Bone marrow (tissue), 2 donors: ENCODE data around the gene MAGI3.
"Not testable (repeated sequence)": the region's sequence is repeated elsewhere in the genome, so short reads cannot be mapped to it uniquely, and the experiment has no call there.

Experiments used
- DNase-seq, 2 donors: peaks; one replicate each; lab custom pipeline; 2025; lab: John Stamatoyannopoulos, UW

Gene MAGI3

DNA sequence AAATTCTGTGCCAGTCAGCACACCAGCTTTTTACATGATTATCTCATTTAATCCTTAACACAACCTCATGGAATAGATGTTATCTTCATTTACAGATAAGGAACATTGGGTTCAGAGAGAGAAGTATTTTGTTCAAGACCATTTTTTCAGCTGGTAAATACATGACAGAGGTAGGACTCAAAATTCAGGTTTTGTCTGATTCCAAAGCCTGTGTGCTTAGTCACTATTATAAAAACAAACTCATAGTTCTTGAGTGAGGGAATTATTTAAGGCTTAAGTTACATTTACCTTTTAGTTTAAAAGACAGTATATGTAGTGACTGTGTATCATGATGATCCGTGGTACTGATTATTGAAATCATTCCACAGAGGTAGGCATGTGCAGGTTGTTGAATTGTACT, 125.2 kb downstream of the MAGI3 start:
- no peak for DNase-seq

DNA sequence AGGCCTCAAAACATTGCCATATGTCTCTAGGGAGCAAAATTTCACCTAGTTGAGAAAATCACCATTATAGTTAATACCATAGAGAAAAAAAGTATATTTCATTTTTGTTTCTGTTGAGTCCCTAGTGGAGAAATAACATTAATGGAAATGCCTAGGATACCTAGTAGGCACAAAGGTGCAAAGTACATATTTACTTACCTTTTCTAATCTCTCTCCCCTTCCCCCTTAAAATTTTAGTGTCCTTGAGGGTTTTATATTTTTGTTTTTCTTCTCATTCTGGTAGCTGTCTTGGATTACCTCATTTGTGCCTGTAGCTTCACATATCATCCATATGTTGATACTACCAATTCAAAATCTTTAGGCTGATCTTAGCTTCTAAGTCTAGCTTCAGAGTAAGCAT, 127.0 kb downstream of the MAGI3 start:
- DNase-seq, result no peak

DNA sequence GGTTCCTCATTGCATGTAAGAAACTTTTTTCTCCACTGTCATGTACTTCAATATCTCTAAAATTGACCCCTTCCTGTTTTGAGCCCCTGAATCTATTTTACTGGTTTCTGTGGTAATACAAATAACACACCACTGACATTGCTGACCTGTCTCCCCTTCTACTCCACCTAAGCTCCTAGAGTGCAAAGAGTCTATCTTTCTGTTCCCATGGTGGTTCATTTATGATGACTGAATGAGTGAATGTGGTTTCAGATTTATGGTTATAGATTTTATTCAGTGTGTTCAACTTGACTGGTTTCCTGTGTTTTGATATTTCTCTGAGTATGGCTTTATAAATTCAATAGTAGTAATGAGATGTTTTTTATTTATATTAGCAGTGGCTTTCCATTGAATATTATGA, 127.7 kb downstream of the MAGI3 start:
- no peak for DNase-seq

DNA sequence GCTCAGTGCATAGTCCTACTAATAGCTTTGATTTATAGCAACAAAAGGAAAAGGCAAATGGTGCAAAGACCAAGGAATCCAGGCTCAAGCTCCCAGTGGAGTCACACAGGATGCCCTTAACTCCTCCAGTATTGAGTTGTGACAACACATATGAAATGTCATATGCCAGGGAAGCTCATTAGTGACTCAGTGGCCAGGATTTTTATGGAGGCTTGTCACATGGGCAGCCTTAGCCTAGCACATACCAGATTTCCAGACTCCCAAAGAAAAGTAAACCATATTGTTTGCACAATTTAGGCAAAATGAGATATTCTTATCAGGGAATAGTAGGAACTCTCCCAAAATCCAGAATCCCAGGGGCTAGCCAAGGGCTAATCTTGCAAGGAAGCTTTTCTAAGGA, 129.2 kb downstream of the MAGI3 start:
- no peak for DNase-seq

DNA sequence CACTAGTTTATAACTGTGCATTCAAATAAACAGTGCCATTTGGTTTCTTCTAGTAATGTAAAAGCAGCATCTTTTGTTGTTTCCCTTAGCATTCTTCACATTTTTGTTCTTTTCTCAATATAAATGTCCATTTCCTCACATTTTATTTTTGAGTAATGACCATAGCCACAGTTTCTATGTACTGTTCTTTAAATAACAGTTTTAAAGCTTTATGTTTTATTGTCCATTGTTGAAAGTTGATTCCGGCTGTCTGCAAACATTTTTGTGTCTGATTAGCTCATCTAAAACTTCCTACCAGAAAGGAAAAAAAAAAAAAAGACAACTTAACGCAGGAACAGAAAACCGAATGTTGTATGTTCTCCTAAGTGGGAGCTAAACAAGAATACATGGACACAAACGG, 139.7 kb downstream of the MAGI3 start:
- no peak for DNase-seq

DNA sequence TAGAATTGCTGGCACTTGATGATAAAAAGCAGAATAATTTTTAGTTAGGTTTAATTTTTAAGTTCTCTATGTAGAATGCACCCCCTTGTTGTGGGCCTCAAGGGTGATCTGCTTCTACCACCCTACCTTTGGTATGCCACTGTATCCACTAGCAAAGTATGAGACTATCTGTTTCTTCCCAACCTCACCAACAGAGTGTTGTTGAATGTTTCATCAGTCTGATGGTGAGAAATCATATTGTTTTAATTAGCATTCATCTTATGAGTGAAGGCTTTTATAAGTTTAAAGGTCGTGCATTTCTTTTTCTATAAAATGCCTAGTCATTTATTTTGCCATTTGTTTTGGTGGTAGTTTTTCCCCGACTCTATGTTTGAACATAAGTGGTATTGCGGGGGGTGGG, 141.0 kb downstream of the MAGI3 start:
- DNase-seq, result no peak

DNA sequence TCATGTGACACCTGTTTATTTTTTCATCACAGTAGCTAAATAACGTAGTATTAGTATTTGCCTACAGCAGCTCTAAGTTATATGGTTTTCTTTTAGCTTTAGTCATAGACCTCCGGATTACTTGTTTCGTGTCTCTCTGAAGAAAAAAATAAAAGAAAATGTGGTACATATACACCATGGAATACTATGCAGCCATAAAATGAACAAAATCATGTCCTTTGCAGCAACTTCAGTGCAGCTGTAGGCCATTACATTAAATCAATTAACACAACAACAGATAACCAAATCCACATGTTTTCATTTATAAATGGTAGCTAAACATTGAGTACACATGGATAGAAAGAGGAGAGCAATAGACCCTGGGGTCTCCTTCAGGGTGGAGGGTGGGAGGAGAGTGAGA, 142.7 kb downstream of the MAGI3 start:
- DNase-seq, result no peak

DNA sequence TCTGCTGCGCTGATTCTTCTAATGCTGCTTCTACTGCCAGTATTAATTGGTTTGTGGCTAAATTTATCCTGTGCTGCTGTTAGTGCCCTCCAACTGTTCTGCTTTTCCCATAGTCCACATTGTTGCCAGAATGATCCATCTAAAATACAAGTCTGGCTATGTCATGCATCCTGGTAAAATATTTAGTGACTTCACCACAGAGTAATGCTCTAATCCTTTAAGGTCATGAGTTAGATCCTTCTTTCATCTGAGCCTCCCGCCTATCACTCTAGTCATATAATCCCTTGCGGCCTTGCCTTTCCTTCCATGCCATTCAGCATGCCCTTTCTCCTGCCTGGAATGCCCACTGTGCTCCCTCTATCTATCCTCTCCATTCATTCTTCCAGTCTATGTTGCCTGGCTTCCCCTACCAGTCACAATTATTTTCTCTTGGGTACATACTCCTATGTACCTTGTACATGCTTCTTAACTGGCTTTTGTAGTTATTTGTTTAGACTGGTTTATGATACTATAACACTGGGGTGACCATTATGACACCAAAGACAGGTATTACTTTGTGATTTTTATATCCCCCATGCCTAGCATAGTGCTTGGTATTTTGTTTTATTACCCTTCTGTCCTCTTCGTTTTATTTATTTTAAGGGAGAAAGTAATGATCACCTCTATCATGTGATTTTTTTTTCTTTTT, 144.0 kb downstream of the MAGI3 start:
- DNase-seq, result no peak

DNA sequence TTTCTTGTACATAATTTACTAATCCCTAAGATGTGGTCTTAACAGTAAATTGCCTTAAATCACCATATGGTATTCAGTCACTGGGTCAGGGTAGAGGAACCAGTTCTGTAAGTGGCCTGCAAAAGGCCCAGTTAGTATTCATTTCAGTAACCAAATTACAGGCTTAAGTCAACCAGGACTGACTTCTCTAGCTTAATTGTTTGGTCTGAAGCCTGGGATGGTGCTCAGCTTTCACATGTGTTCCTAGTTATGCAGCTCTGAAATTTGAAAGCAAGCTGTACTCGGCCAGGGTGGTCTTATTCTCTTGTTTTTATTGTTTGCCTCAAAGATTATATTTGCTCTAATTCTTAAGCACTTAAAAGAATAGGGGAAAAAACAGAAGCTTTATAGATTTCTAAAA, 144.6 kb downstream of the MAGI3 start:
- no peak for DNase-seq

DNA sequence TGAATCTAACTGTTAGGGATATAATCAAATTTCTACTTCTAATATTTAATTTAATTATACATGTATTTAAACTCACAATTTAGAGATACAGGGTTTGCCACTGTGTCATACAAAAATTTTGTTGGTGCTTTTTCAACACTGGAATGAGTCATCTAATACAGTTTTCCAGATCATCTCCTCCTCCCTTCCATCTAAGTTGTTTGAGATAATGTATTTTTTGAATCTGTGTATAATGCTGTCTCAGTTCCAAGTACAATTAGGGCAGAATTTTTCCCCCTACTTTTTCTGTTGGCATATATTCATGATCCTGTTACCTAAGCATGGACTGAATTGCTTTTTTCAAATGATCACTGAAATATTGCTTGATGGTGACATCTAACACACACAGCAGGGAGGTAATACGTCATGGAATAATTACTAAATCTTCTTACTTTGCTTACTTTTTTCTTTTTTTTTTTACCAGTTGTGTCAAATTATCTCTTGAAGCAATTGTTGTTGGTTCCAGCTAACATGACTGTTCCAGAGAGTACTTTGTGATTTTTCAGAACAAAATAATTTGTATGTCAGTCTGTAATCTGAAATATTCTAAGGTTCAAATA, 146.0 kb downstream of the MAGI3 start:
- no peak for DNase-seq

DNA sequence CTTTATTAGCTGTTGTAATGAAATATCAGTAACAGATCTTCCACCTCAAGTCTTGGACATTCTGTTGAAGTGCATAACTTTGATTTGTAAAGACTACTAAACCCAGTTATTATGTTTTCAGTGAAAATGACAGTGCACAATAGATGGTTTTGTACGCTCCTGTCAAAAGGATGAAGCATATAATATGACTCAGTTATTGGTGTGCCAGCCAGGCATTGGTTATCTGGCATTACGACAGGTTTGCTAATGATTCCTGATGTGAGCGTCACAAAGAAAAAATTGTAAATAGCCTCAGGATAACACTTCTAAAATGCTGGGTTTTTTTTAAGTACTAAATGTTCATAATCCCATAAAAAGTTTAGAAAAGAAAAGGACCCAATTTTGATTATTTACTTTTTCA, 147.9 kb downstream of the MAGI3 start:
- DNase-seq, result no peak

DNA sequence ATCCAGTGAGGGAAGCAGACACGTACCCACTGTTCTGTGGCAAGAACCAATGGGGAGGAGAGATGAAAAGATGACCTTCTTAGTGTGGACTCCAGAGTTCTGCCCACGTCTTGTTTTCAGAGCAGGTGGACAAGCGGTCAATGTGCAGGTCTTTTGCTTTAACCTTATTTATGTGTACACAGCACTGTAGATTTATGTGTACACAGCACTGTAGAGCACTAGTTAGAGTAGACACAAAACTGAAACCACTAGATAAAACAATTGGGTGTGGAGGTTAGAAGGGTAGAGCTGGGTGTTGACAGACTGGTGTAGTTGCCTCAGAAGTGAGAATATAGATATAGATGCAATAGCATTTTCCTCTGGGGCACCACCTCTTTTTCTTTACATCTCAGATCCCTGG, 150.0 kb downstream of the MAGI3 start:
- no peak for DNase-seq

DNA sequence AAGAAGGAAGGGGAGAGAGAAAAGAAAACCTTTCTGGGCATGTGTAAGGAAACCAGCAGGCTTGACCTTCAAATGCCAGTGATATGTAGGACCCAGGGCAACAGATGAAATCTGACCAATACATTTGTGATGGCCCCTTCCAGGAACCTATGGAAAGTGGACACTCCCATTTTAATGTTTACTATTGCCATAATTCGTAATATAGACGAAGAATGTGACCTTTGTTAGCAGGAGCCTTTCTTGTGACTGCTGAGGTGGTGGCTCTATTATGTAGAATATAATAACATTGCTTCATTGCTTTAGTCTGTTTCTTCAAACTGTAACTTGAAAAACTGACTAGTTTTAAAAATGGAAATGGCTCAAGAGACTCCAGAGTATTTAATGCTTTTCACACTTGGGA, 150.8 kb downstream of the MAGI3 start:
- DNase-seq, result no peak

DNA sequence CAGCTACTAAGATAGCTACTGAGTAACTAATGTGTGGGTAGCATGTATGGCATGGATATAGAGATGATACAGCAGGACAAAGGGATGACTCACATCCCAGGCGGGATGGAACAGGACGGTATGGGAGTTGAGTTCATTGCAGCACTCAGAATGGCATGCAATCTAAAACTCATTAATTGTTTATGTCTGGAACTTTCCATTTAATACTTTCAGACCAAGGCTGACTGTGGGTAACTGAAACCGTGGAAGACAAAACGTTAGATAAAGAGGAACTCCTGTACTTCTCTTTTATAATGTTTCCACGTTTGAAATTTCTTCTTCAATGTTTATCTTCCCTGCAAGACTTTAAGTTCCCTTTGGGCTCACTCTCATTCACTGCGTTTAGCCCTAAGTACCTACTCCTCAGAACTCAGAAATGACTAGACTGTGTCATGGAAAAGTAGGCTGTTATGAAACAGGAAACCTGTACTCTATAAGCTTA, 151.9 kb downstream of the MAGI3 start:
- no peak for DNase-seq

DNA sequence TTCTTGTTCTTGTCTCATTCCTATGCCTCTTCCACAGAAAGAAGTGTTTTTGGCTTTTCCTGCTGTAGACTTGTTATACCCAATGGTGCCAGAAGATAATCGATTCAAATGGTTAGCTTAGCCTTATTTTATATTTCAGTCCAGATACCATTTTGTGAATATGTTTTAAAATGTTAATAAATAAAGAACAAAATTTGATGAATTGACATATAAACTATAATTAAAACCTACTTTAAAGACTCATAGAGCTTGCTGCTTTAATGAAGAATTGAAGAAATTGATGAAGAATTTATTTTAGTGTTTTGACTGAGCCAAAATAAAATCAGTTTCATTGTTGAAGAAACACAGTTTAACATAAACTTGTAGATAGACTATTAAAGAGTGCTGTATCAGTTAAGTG, 152.8 kb downstream of the MAGI3 start:
- no peak for DNase-seq

DNA sequence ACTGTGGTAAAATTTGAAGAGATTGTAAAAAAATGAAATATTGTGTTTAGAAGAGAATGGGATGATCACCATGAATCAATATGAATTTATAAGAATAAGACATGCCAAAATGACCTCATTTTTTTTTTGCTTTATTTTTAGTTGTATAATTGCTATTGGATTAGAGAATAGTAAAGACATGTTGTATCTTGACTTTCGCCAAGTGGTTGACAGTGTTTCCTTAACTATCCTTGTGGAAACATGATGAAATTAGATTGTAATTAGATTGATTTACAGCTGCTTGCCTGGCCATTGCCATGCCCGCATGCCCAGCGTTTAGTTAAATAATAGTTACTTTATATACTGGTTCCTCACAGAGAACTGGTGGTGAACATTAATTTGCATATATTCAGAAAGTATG, 154.9 kb downstream of the MAGI3 start:
- no peak for DNase-seq

DNA sequence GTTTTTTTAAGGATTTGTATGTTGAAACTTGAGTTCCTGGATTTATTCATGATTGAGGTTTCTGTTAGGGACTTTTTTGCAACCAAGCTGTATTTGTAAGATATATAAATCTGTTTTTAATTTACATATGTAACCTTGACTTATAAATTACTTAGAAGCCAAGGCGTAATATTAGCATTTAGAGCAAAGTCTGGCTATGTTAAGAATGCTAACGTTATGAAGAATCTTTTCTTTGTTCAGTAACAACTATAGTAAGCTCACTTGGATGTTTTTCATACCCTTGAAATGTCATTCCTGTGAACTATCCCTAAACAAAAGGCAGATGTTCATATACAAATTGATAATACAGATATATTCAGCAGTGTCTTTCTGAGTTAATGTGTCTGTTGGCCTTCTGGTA, 155.3 kb downstream of the MAGI3 start:
- no peak for DNase-seq

DNA sequence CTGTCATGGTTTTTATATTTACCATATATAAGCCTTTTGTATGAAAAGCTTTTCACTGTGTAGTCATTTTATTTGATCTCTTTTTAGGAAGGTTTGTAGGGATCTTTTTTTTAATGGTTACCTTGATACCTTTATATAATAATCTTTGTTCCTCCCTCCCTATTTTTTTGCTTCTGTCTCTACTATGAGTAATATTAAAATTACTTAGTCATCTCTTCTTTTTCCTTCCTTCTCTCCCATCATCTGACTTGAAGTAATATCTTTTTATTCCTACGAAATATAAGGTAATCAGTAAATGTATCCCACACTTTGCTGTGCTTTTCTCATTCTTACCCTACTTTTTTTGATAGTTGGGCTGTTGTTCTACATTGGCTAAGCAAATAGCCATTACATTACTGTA, 161.4 kb downstream of the MAGI3 start:
- DNase-seq, result no peak

DNA sequence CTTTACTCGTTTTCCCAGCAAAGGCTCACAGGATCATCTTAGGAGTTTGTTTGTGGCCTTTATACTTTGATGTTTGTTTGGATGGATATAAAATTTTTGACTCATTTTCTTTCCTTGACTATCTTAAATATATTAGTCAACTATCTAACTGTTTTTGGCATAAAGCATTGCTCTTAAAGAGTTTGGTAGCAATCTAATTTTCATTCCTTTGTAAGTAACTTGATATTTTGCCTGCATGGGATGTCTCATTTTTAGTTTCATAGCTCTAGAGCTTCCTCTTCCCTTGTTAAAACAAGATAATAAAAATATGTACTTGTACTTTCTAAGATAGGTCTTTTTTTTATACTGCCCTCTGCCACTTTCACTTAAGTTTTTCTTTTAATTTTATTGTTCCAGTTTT, 161.9 kb downstream of the MAGI3 start:
- no peak for DNase-seq

DNA sequence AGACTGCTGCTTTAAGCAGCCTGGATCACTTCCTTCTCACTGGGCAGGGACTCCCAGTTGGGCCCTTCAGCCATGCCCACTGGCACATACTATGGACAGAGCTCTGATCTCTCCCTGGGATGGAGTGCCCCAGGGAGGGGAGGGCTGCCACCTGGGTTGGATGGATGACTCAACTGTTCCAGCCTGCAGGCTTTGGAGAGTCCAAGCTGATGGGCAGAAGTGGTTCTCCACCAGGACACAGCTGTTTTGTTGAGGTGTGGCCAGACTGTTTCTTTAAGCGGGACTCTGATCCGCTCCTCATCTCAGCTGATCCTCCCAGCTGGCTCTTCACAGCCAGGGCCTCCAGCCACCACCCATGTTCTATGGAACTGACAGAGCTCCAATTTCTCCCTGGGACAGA, 166.9 kb downstream of the MAGI3 start:
- DNase-seq, result no peak

DNA sequence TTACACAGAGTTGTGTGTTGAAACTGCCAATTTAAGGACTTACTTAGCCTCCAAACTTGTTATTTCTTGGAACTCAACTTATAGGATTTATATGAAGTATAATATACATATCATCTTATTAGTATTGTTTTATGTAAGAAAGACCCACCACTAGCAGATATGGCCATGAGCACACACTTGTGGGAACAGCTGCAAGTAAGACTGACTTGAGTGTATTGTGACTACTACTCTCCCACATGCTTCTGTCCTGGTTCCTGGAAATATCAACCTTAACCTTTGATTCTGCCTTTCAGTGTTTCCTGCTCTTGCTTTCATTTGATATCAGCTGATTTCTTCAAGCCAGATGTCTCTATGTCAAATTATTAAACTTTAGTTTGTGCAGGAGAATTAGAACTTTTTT, 175.3 kb downstream of the MAGI3 start:
- no peak for DNase-seq

DNA sequence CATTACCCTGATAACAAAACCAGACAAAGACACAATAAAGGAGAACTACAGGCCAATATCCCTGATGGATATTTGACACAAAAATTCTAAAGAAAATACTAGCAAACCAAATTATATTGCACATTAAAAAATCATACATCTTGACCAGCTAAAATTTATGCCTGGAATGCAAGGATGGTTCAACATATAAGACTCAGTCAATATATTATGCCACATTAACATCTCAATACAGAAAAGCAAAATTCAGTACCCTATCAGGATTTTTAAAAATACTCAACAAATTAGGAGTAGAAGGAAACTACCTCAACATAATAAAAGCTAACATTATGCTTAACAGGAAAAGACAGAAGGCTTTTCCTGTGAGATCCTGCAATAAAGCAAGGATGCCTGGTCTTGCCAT, 177.1 kb downstream of the MAGI3 start:
- DNase-seq, result no peak

DNA sequence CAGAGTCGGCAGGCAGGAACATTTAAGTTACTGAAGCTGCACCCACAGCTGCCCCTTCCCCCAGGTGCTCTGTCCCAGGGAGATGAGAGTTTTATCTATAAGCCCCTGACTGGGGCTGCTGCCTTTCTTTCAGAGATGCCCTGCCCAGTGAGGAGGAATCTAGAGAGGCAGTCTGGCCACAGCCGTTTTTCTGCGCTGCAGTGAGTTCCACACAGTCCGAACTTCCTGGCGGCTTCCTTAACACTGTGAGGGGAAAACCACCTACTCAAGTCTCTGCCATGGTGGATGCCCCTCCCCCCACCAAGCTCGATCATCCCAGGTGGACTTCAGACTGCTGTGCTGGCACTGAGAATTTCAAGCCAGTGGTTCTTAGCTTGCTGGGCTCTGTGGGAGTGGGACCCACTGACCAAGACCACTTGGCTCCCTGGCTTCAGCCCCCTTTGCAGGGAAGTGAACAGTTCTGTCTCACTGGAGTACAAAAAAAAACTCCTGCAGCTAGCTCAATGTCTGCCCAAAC, 185.5 kb downstream of the MAGI3 start:
- DNase-seq, result not testable (repeated sequence)

DNA sequence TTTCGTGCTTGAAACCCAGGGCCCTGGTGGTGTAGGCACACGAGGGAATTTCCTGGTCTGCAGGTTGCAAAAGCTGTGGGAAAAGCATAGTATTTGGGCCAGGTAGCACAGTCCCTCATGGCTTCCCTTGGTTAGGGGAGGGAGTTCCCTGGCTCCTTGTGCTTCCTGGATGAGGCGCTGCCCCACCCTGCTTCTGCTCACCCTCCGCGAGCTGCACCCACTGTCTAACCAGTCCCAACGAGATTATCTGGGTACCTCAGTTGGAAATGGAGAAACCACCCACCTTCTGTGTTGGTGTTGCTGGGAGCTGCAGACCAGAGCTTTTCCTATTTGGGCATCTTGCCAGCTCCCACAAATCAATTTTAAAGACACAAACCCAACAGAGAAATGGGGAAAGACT, 186.0 kb downstream of the MAGI3 start:
- DNase-seq, result no peak
